Panc1 (cell line): Measurements from ENCODE around the gene PECR.

ENCODE experiments used
- POLR2AphosphoS5 ChIP-seq: IDR thresholded peaks from 2 replicates; pipeline ENCODE4 v1.6.1; 2012; ENCODE audit warnings: mild to moderate bottlenecking, low read depth, low read length, moderate library complexity
- REST ChIP-seq, 2 experiments: IDR thresholded peaks; 2 replicates each; pipeline ENCODE4 v1.6.1; 2011 to 2012; ENCODE audit warnings: low read depth in 2 of 2, control low read depth in 1 of 2, low read length in 1 of 2, mild to moderate bottlenecking in 1 of 2, moderate library complexity in 1 of 2; ENCODE audit not compliant: insufficient read depth in 1 of 2
- SIN3A ChIP-seq: IDR thresholded peaks from 2 replicates; pipeline ENCODE4 v1.6.1; 2012; ENCODE audit warnings: low read depth, mild to moderate bottlenecking, low read length, moderate library complexity, borderline replicate concordance; ENCODE audit not compliant: insufficient read depth
- TCF7L2 ChIP-seq: IDR thresholded peaks from 2 replicates; pipeline ENCODE4 v1.6.1; 2011; ENCODE audit warnings: mild to moderate bottlenecking, low read depth, low read length, inconsistent platforms
- TF ChIP-seq, protein P1 (sequence below): fragments of 450-650 bp; IDR thresholded peaks from 2 replicates; pipeline ENCODE4 v1.5.1; 2017; ENCODE audit warnings: mild to moderate bottlenecking

GRCh38 chr2:216001216-216002100 is 80.2 kb downstream of the PECR start:
- TF ChIP-seq, protein P1, sequence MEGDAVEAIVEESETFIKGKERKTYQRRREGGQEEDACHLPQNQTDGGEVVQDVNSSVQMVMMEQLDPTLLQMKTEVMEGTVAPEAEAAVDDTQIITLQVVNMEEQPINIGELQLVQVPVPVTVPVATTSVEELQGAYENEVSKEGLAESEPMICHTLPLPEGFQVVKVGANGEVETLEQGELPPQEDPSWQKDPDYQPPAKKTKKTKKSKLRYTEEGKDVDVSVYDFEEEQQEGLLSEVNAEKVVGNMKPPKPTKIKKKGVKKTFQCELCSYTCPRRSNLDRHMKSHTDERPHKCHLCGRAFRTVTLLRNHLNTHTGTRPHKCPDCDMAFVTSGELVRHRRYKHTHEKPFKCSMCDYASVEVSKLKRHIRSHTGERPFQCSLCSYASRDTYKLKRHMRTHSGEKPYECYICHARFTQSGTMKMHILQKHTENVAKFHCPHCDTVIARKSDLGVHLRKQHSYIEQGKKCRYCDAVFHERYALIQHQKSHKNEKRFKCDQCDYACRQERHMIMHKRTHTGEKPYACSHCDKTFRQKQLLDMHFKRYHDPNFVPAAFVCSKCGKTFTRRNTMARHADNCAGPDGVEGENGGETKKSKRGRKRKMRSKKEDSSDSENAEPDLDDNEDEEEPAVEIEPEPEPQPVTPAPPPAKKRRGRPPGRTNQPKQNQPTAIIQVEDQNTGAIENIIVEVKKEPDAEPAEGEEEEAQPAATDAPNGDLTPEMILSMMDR: no peak
- TF ChIP-seq POLR2AphosphoS5 (no peak), REST (IDR thresholded peaks at IDR 0.05; ENCODE audit: insufficient read depth in 1 of 2, low read depth in 2 of 2, low read length in 1 of 2) (no peak), TCF7L2 (no peak), SIN3A (no peak)
